ENCODE measurements around the gene MAFF. TPM values are rescaled to one million over a fixed set of nuclear protein-coding genes. Genes with fewer than 3 reads are reported as not detected.
A peak's percentile ranks its signal among the peaks of the same experiment; 100 is the strongest.

The MAFF gene
- total RNA-seq, 4 donors from 2014 or later = 5.1 to 14.2 (median 12.0) TPM

- Histone ChIP-seq H3K27ac (peak overlapping the region; percentile 89 to 95 (median 94)), H3K4me1 (peaks cover 0 to 19% (median 13%) of the 10 kb centered on the region in 4 donors), H3K9me3 (no peaks in the 10 kb centered on the region), H3K36me3 (no peaks in the 10 kb centered on the region), H3K27me3 (no peaks in the 10 kb centered on the region), H3K4me3 (no peak overlapping the region)
- TF ChIP-seq, protein P1, sequence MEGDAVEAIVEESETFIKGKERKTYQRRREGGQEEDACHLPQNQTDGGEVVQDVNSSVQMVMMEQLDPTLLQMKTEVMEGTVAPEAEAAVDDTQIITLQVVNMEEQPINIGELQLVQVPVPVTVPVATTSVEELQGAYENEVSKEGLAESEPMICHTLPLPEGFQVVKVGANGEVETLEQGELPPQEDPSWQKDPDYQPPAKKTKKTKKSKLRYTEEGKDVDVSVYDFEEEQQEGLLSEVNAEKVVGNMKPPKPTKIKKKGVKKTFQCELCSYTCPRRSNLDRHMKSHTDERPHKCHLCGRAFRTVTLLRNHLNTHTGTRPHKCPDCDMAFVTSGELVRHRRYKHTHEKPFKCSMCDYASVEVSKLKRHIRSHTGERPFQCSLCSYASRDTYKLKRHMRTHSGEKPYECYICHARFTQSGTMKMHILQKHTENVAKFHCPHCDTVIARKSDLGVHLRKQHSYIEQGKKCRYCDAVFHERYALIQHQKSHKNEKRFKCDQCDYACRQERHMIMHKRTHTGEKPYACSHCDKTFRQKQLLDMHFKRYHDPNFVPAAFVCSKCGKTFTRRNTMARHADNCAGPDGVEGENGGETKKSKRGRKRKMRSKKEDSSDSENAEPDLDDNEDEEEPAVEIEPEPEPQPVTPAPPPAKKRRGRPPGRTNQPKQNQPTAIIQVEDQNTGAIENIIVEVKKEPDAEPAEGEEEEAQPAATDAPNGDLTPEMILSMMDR (IDR thresholded peaks at IDR 0.05) = no peak
- no peak for TF ChIP-seq POLR2A (IDR thresholded peaks at IDR 0.05)
- DNase-seq = peak in 2 of 3 donors; percentile 73
Observed at GRCh38 chr22:38204784-38205183, 3.0 kb downstream of the MAFF start.

- Histone ChIP-seq H3K4me3 (no peak overlapping the region), H3K27ac (peak overlapping the region; percentile 89 to 95 (median 94)), H3K36me3 (no peaks in the 10 kb centered on the region), H3K4me1 (peaks cover 0 to 19% (median 13%) of the 10 kb centered on the region in 4 donors), H3K27me3 (no peaks in the 10 kb centered on the region), H3K9me3 (no peaks in the 10 kb centered on the region)
- no peak for TF ChIP-seq POLR2A (IDR thresholded peaks at IDR 0.05)
- TF ChIP-seq, protein P1 (IDR thresholded peaks at IDR 0.05) = no peak
- DNase-seq = peak in 1 of 3 donors; percentile 72
Observed at GRCh38 chr22:38205261-38206128, 3.7 kb downstream of the MAFF start.

DNA sequence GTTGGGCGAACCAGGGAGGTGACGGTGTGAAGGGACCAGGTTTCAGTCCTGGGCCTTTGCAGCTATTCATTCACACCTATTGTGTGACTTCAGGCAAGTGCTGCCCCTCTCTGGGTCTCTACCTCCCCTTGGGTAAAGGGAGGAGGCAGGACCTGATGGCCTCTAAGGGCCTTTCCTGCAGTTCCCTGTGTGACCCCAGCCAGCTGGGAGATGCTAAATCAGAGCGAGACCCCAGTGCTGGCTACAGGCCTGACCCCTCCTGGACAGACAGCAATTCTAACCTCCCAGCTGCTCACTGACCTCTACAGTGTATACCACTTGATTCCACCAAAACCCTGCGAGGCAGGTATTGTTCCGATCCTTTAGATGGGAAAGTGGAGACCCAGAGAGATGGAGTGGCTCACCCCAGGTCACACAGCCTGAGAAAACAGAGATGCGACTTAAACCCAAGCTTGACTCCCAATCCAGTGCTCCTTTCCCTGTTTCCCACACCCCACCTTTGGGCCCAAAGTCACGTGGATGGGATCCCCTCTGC is 6.2 kb downstream of the MAFF start:
- Histone ChIP-seq H3K36me3 (no peaks in the 10 kb centered on the region), H3K4me1 (peaks cover 0 to 19% (median 13%) of the 10 kb centered on the region in 4 donors)

GRCh38 chr22:38208551-38208968 is 6.8 kb downstream of the MAFF start:
- Histone ChIP-seq H3K9me3 (no peaks in the 10 kb centered on the region), H3K36me3 (no peaks in the 10 kb centered on the region), H3K27me3 (no peaks in the 10 kb centered on the region), H3K27ac (no peak overlapping the region), H3K4me3 (no peak overlapping the region), H3K4me1 (peaks cover 0 to 18% (median 12%) of the 10 kb centered on the region in 4 donors)
- TF ChIP-seq, protein P1 (IDR thresholded peaks at IDR 0.05) = no peak
- TF ChIP-seq POLR2A (IDR thresholded peaks at IDR 0.05) = no peak
- no peak for DNase-seq

More for the DNA sequence above, 6.2 kb downstream of the MAFF start:
- no peak overlapping the region for H3K4me3 ChIP-seq
- no peak overlapping the region for H3K27ac ChIP-seq
- no peak for TF ChIP-seq POLR2A (IDR thresholded peaks at IDR 0.05)
- TF ChIP-seq, protein P1 (IDR thresholded peaks at IDR 0.05) = no peak
- no peaks in the 10 kb centered on the region for H3K9me3 ChIP-seq
- no peaks in the 10 kb centered on the region for H3K27me3 ChIP-seq
- no peak for DNase-seq

GRCh38 chr22:38211556-38211955 is 9.8 kb downstream of the MAFF start:
- H3K36me3 ChIP-seq = no peaks in the 10 kb centered on the region
- TF ChIP-seq, protein P1 (IDR thresholded peaks at IDR 0.05) = no peak
- no peak for TF ChIP-seq POLR2A (IDR thresholded peaks at IDR 0.05)
- H3K4me1 ChIP-seq = peaks cover 0 to 13% (median 0%) of the 10 kb centered on the region in 4 donors
- H3K27me3 ChIP-seq = no peaks in the 10 kb centered on the region
- no peak for DNase-seq
- H3K27ac ChIP-seq = no peak overlapping the region
- no peak overlapping the region for H3K4me3 ChIP-seq
- H3K9me3 ChIP-seq = no peaks in the 10 kb centered on the region

Data from Peyer's patch (tissue), 4 donors.